Fibroblast of pulmonary artery (primary cell): ENCODE data around the gene GPD1L.

Experiments
- DNase-seq: peaks from one replicate; pipeline ENCODE4 v3.0.0-alpha.2; 2010; ENCODE audit warnings: low read depth
- H3K4me3 ChIP-seq: replicated peaks from 2 replicates; pipeline ENCODE4 v1.5.1; 2011; ENCODE audit warnings: low read depth, mild to moderate bottlenecking, control low read depth, low read length, moderate library complexity
- TF ChIP-seq, protein P1 (sequence below): IDR thresholded peaks from 2 replicates; pipeline ENCODE4 v1.5.1; 2011; ENCODE audit warnings: mild to moderate bottlenecking, control low read depth, low read length, inconsistent platforms; ENCODE audit errors: missing control alignments

Gene GPD1L

GRCh38 chr3:32093204-32093603 lies 13.2 kb upstream of the GPD1L start:
- no peak for DNase-seq
- H3K4me3 ChIP-seq, result no peak overlapping the region
- TF ChIP-seq, protein P1, sequence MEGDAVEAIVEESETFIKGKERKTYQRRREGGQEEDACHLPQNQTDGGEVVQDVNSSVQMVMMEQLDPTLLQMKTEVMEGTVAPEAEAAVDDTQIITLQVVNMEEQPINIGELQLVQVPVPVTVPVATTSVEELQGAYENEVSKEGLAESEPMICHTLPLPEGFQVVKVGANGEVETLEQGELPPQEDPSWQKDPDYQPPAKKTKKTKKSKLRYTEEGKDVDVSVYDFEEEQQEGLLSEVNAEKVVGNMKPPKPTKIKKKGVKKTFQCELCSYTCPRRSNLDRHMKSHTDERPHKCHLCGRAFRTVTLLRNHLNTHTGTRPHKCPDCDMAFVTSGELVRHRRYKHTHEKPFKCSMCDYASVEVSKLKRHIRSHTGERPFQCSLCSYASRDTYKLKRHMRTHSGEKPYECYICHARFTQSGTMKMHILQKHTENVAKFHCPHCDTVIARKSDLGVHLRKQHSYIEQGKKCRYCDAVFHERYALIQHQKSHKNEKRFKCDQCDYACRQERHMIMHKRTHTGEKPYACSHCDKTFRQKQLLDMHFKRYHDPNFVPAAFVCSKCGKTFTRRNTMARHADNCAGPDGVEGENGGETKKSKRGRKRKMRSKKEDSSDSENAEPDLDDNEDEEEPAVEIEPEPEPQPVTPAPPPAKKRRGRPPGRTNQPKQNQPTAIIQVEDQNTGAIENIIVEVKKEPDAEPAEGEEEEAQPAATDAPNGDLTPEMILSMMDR, result no peak

DNA sequence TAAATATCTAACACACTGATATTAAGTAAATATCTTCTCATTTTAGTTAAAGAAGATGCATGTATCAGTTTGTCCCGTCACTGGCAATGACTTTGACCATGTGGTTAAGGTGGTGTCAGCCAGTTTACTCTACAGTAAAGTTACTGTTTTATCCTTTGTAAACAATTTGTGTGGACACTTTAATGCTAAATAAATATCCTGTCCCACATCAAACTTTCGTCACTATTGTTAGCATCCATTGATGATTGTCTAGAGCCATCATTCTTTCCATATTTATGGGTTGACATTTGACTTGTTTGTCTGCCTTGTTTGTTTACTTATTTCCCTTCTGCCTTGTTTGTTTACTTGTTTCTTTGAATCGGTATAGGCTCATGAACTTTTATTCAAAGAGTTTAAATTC lies 11.0 kb upstream of the GPD1L start:
- TF ChIP-seq, protein P1, result no peak
- no peak overlapping the region for H3K4me3 ChIP-seq
- no peak for DNase-seq

DNA sequence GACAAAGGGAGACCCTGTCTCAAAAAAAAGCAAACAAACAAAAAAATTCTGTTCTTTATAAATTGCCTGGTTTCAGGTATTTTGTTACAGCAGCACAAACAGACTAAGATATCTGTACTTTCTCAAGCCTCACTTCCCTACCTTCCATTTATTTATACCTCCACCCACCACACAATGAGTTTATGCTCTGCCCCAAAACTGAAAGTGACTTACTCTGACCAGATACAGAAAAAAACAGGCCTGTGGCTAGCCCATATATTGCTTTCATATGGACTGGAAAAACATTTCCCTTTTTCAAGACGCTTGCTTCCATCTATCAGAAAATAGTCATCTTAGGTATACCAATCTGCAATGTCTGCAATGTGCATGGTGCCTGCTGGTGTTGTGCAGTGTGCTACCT lies 8.7 kb upstream of the GPD1L start:
- DNase-seq, result no peak
- TF ChIP-seq, protein P1, result no peak
- no peak overlapping the region for H3K4me3 ChIP-seq

DNA sequence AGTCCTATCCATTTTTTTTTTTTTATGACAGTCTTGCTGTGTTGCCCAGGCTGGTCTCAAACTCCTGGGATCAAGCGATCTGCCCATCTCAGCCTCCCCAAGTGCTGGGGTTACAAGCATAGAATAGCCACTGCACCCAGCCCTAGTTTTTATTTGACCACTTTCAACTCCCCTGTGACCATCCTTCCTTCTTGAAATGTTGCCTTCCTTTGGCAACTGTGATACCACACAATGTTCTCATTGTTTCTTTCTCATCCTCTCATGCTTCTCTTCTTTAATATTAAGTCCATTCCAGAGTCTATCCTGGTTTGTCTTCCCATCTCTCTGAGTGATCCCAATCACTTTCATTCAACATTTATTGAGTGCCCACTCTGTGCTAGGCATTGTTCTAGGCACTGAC lies 7.9 kb upstream of the GPD1L start:
- TF ChIP-seq, protein P1, result no peak
- DNase-seq, result no peak
- no peak overlapping the region for H3K4me3 ChIP-seq

- DNase-seq, result no peak
- no peak overlapping the region for H3K4me3 ChIP-seq
- TF ChIP-seq, protein P1, result no peak
Measured at GRCh38 chr3:32100465-32100864, 6.0 kb upstream of the GPD1L start.

DNA sequence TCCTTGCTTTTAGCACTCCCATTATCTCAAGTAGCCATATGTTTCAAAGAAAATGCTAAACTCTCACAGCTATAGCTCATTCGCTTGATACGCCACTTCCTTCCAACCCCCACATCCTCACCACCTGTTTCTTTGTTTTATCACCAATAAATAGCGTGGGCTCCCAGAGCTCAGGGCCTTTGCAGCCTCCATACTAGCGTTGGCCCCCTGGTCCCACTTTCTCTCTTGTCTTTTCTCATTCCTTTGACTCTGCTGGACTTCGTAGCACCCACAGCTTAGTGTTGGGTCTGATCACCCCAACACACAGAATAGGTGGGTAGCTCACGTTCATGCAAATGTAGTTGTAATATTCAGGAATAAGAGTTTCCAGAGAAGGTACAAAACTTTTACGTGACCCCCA lies 4.1 kb upstream of the GPD1L start:
- DNase-seq, result no peak
- TF ChIP-seq, protein P1, result no peak
- H3K4me3 ChIP-seq, result no peak overlapping the region

GRCh38 chr3:32104492-32104891 lies 1.9 kb upstream of the GPD1L start:
- H3K4me3 ChIP-seq, result no peak overlapping the region
- DNase-seq, result no peak
- TF ChIP-seq, protein P1, result no peak
